ENCODE data around the gene SMARCC2. TPM values are rescaled to one million over a fixed set of nuclear protein-coding genes. Genes with fewer than 3 reads are reported as not detected.

The SMARCC2 gene
- total RNA-seq, 1 experiment from 2014 or later = 99.7 TPM

DNA sequence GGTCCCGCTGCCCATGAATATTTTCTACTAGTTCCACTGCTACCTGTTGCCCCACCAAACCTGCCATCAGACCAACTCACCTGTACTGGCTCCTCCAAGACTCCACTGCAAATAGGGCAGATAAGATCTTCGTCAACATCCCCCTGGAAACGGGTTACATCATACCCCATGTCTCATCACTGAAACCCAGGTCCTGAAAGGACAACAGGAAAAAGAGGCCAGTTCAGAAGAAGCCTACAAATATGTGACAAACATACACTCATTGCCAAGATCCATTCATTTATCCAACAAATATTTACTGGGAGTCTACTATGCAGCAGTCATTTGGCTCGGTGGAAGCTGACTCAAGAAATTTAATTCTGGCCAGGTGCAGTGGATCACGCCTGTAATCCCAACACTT, 24.6 kb upstream of the SMARCC2 start:
- H4K20me1 ChIP-seq (ENCODE audit: insufficient read depth) = no peaks in the 10 kb centered on the region
- DNase-seq (ENCODE audit: low read depth, low spot score) (no peak), ATAC-seq (no peak)
- CTCF ChIA-PET = no interaction called here
- no peak overlapping the region for H3K27ac ChIP-seq (ENCODE audit: low read depth, low read length)
- POLR2A ChIA-PET = no interaction called here
- intact Hi-C loops (cut with micrococcal nuclease) = no loop called here
- no peak overlapping the region for H3K4me2 ChIP-seq (ENCODE audit: low read length)
- TF ChIP-seq FOSL1 (IDR thresholded peaks at IDR 0.05; ENCODE audit: low read depth) (no peak), EZH2 (IDR thresholded peaks at IDR 0.05) (no peak), POLR2AphosphoS5 (IDR thresholded peaks at IDR 0.05; ENCODE audit: low read depth, low read length) (no peak), EZH2phosphoT487 (IDR thresholded peaks at IDR 0.05; ENCODE audit: borderline replicate concordance) (no peak), ZFX (IDR thresholded peaks at IDR 0.05) (no peak), ELF1 (IDR thresholded peaks at IDR 0.05; ENCODE audit: borderline replicate concordance, low read depth) (no peak), YY1 (IDR thresholded peaks at IDR 0.05; ENCODE audit: extremely low read depth, insufficient replicate concordance, low read depth, low read length) (no peak), POLR2A (IDR thresholded peaks at IDR 0.05; ENCODE audit: borderline replicate concordance, extremely low read depth, insufficient read depth, insufficient read length) (no peak), SP1 (IDR thresholded peaks at IDR 0.05; ENCODE audit: low read depth) (no peak), CEBPB (IDR thresholded peaks at IDR 0.05; ENCODE audit: low read depth) (no peak), CBX3 (IDR thresholded peaks at IDR 0.05; ENCODE audit: low read depth) (no peak), JUND (IDR thresholded peaks at IDR 0.05) (no peak), RAD21 (IDR thresholded peaks at IDR 0.05; ENCODE audit: low read depth) (no peak)
- TF ChIP-seq, protein P1, sequence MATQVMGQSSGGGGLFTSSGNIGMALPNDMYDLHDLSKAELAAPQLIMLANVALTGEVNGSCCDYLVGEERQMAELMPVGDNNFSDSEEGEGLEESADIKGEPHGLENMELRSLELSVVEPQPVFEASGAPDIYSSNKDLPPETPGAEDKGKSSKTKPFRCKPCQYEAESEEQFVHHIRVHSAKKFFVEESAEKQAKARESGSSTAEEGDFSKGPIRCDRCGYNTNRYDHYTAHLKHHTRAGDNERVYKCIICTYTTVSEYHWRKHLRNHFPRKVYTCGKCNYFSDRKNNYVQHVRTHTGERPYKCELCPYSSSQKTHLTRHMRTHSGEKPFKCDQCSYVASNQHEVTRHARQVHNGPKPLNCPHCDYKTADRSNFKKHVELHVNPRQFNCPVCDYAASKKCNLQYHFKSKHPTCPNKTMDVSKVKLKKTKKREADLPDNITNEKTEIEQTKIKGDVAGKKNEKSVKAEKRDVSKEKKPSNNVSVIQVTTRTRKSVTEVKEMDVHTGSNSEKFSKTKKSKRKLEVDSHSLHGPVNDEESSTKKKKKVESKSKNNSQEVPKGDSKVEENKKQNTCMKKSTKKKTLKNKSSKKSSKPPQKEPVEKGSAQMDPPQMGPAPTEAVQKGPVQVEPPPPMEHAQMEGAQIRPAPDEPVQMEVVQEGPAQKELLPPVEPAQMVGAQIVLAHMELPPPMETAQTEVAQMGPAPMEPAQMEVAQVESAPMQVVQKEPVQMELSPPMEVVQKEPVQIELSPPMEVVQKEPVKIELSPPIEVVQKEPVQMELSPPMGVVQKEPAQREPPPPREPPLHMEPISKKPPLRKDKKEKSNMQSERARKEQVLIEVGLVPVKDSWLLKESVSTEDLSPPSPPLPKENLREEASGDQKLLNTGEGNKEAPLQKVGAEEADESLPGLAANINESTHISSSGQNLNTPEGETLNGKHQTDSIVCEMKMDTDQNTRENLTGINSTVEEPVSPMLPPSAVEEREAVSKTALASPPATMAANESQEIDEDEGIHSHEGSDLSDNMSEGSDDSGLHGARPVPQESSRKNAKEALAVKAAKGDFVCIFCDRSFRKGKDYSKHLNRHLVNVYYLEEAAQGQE (IDR thresholded peaks at IDR 0.05; ENCODE audit: low read depth) = no peak
- TF ChIP-seq, protein P2, sequence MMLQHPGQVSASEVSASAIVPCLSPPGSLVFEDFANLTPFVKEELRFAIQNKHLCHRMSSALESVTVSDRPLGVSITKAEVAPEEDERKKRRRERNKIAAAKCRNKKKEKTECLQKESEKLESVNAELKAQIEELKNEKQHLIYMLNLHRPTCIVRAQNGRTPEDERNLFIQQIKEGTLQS (IDR thresholded peaks at IDR 0.05) = no peak
- TF ChIP-seq, protein P3, sequence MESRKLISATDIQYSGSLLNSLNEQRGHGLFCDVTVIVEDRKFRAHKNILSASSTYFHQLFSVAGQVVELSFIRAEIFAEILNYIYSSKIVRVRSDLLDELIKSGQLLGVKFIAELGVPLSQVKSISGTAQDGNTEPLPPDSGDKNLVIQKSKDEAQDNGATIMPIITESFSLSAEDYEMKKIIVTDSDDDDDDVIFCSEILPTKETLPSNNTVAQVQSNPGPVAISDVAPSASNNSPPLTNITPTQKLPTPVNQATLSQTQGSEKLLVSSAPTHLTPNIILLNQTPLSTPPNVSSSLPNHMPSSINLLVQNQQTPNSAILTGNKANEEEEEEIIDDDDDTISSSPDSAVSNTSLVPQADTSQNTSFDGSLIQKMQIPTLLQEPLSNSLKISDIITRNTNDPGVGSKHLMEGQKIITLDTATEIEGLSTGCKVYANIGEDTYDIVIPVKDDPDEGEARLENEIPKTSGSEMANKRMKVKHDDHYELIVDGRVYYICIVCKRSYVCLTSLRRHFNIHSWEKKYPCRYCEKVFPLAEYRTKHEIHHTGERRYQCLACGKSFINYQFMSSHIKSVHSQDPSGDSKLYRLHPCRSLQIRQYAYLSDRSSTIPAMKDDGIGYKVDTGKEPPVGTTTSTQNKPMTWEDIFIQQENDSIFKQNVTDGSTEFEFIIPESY (IDR thresholded peaks at IDR 0.05; ENCODE audit: extremely low read depth, insufficient replicate concordance, low read length) = no peak
- no peak overlapping the region for H3K9ac ChIP-seq (ENCODE audit: low read length)
- RAD21 ChIA-PET (ENCODE audit: low non-redundant PET in 1 of 2, low total read pairs in 2 of 2, uncharacterized antibody in 2 of 2, unreplicated experiment in 2 of 2) = no interaction called here
- peaks cover 29 to 34% of the 10 kb centered on the region in 2 experiments for H3K36me3 ChIP-seq (ENCODE audit: control insufficient read depth in 1 of 2, insufficient read depth in 2 of 2, low read length in 2 of 2)
- H3K4me3 ChIP-seq (replicated peaks in 1 of 2; ENCODE audit: low read depth in 1 of 2, low read length in 2 of 2) = no peak overlapping the region
- H2AFZ ChIP-seq (ENCODE audit: low read depth, low read length, poor library complexity, severe bottlenecking) = no peak overlapping the region
- no peaks in the 10 kb centered on the region for H3K27me3 ChIP-seq (ENCODE audit: insufficient read depth, low read length)
- no TSS peak for BruUV-seq (replicated peaks)
- no peaks in the 10 kb centered on the region for H3K9me3 ChIP-seq (ENCODE audit: control insufficient read depth in 1 of 2, insufficient read depth in 1 of 2, low read depth in 1 of 2, low read length in 2 of 2)
- H3K79me2 ChIP-seq (ENCODE audit: insufficient read depth, low read length) = no peaks in the 10 kb centered on the region
- H3K4me1 ChIP-seq (ENCODE audit: control insufficient read depth in 1 of 2, insufficient read depth in 2 of 2, low read length in 2 of 2) = peaks cover 0 to 6% of the 10 kb centered on the region in 2 experiments; a peak in 2 of 4 replicates
- H3K9me2 ChIP-seq (ENCODE audit: insufficient read depth) = no peaks in the 10 kb centered on the region
